NCI-H2196 (cell line): ENCODE results near the gene PUS10.
"Not testable (repeated sequence)": the region's sequence is repeated elsewhere in the genome, so short reads cannot be mapped to it uniquely, and the experiment has no call there.

Source experiments
- DNase-seq: peaks from one replicate; lab custom pipeline; 2025; ENCODE audit not compliant: unreplicated experiment; lab: John Stamatoyannopoulos, UW

PUS10 gene

GRCh38 chr2:60934165-60934722 lies 83.8 kb downstream of the PUS10 start:
- no peak for DNase-seq

GRCh38 chr2:60932954-60933353 lies 85.1 kb downstream of the PUS10 start:
- no peak for DNase-seq

- DNase-seq, result not testable (repeated sequence)
These were observed 86.0 kb downstream of the PUS10 start for GRCh38 chr2:60932061-60932460.

- no peak for DNase-seq
These were observed 91.1 kb downstream of the PUS10 start for GRCh38 chr2:60926741-60927552.

- DNase-seq, result peak; percentile 10
These were observed 91.9 kb downstream of the PUS10 start for GRCh38 chr2:60925994-60926740.

GRCh38 chr2:60907329-60907728 lies 110.7 kb downstream of the PUS10 start:
- no peak for DNase-seq

- DNase-seq, result no peak
These were observed 111.7 kb downstream of the PUS10 start for GRCh38 chr2:60906395-60906794.

- not testable (repeated sequence) for DNase-seq
These were observed 112.2 kb downstream of the PUS10 start for GRCh38 chr2:60905867-60906266.

GRCh38 chr2:60901296-60901695 lies 116.8 kb downstream of the PUS10 start:
- DNase-seq, result not testable (repeated sequence)

GRCh38 chr2:60899892-60900249 lies 118.2 kb downstream of the PUS10 start:
- no peak for DNase-seq

- no peak for DNase-seq
These were observed 118.7 kb downstream of the PUS10 start for GRCh38 chr2:60899230-60899891.

GRCh38 chr2:60898567-60898966 lies 119.5 kb downstream of the PUS10 start:
- no peak for DNase-seq
